ENCODE results near the gene PCDH8.

Gene PCDH8

GRCh38 chr13:52848455-52849195 lies at the start of gene PCDH8:
PCDH8 (minus strand) TSS chr13:52848640; CDS start chr13:52848436, 204 bp downstream.
- DNase-seq (ENCODE audit: low read depth in 3 of 3, low spot score in 1 of 3): no peak

DNA sequence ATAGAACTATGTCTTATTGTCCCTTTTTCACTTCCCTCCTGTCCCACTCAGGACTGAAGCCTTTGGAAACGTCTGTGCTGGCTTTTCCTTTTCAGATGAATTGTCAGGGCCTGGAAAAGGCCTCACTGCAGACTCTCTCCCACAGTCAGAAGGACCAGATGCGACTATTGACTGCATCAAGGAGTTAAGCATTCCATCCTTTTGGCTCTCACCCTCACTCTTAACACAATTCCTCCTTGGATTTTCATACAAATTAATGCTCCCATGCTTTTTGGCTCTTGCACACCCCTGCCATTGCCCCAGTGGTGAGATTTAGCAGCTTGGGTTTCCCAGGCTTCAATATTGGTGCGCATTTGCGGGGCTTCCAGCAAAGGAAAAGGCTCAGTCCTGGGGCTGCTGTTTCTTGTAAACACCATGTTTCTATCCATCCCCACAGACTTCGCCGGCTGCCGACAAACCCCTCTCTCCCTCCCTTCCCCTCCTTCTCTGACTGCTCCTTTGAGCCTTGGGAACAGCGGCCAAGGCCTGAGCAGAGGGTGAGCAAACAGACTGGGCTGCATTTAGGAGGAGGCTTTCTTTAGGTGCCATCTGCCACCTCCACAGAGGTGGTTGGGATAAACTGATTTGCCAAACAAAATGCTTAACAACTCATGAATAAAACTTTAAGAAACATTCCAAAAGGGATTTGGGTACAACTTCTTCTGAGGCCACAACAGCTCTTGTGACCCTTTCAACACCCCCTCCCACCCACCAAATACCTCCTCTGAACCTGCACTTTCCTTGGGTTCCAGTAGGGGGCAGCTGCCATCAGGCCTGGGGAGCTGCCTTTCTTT lies 48.6 kb upstream of the PCDH8 start:
- DNase-seq (ENCODE audit: low read depth in 3 of 3, low spot score in 1 of 3): no peak

GRCh38 chr13:52894413-52894812 lies 46.0 kb upstream of the PCDH8 start:
- DNase-seq (ENCODE audit: low read depth in 3 of 3, low spot score in 1 of 3): no peak

DNA sequence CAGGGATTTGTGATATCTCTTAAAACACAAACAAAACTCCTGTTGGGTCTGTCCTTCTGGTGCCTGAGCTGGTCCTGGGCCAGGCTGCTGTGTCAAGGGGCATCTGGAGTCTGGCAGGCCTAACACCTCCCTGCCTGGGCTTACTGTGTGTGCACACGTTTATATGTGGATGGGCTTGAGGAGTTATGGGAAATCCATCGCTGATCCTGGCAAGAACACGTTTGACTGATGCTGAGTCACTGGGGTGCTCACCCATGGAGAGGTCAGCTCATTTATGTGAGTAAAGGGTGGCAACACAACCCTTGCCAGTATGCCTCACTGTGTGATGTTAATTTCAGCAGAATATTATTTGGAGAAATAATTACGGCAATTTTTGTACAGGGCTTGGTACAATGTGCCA lies 44.5 kb upstream of the PCDH8 start:
- no peak for DNase-seq (ENCODE audit: low read depth in 3 of 3, low spot score in 1 of 3)

GRCh38 chr13:52891706-52892105 lies 43.3 kb upstream of the PCDH8 start:
- DNase-seq (ENCODE audit: low read depth in 3 of 3, low spot score in 1 of 3): no peak

- no peak for DNase-seq (ENCODE audit: low read depth in 3 of 3, low spot score in 1 of 3)
Observed at GRCh38 chr13:52887165-52887564, 38.7 kb upstream of the PCDH8 start.

GRCh38 chr13:52885141-52885540 lies 36.7 kb upstream of the PCDH8 start:
- DNase-seq (ENCODE audit: low read depth in 3 of 3, low spot score in 1 of 3): no peak

DNA sequence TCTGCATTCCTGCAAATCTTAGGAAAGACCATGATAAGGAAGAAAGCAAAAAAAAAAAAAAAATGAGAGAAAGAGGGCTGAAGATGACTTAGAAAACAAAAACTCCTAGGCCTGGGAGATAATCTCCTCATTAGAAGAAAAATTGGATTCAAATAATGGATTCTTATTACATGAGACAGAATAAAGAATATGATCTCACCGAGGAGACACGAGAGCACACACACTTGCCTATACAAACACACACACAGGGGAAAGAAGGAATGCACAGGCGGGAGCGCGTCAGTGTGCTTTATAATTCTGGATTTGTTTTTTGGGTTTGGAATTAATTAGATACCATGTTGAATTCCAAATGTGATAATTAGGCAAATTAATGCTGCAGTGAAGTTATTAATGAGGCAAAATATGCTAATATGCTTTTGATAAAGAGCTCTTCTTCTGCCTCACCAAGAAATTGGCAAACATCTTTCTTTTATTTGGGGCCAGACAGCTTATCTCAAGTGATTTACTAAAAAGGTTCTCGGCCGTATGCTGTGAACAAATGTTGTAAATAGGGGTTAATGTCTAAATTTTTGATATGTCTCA lies 36.1 kb upstream of the PCDH8 start:
- DNase-seq (ENCODE audit: low read depth in 3 of 3, low spot score in 1 of 3): no peak

DNA sequence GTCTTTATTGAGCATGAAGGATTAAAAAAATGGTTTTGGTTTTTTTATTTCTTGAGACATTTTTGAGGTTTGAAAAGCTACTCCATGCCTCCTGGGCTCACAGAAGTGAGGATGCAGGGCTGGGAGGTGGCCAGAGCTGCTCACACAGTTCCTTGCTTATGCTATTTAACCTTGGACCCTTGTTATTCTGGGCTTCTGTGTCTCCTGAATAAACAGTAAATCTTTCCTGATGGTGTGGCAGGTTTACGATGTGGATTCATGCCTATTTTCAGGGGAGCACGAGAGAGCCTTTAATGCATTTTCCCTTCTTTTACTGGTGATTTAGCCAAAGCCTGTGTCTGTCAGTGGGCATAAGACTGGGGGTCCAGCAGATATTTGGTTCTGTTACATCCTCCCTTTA lies 34.3 kb upstream of the PCDH8 start:
- no peak for DNase-seq (ENCODE audit: low read depth in 3 of 3, low spot score in 1 of 3)

DNA sequence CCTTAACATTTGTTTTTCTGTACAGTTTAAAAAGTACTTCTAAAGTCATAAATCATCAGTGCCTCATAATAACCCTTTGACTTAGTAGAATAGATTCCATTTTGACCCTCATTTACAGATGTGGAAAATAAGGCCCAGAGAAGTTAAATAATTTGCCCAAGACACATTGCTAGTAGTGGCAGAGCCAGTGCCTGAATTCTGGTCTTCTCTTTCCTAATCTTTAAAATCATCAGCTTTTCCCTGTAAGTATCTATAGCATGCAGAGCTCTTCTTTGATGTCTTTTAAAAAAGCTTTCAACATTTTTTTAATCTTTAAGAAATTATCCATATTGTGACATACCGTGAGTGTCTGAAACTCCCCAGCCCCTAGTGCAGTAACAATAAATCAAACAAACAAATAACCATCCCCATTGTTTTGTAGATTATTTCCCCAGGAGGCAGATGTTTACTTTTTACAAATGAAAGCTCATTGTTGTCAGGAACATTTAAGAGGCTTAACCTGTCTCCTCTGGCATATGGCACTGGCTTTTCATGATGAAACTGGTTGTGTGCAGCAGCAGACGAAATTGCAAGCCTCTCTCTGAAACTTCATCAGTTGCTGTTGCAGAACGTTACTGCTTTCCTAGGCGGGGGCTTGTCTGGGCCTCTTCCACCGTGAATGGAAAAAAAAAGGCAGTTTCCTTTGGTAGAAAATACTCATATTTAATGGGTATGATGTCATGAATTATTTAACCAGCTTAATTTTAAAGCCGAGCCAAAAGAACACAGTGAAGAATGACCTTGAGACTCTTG lies 31.7 kb upstream of the PCDH8 start:
- DNase-seq (ENCODE audit: low read depth in 3 of 3, low spot score in 1 of 3): no peak

- no peak for DNase-seq (ENCODE audit: low read depth in 3 of 3, low spot score in 1 of 3)
Observed at GRCh38 chr13:52878831-52879230, 30.4 kb upstream of the PCDH8 start.

DNA sequence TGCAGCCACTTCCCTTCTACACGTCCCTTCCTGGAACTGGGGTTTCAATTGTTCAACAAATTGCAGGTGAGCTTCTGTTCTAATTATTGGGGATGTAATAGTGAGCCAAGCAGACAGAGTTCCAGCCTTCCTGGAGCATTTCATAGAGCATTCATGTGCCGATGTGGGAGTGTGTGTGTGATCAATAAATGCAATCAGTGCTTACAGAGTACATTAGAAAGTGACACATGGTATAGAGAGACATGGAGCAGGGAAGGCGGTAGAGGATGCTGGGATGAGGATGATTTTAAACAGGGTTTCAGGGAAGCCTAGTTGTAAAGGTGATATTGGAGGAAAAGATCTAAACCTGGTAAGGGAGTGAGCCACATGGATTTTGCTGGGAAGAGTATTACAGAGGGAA lies 21.7 kb upstream of the PCDH8 start:
- DNase-seq (ENCODE audit: low read depth in 3 of 3, low spot score in 1 of 3): no peak

GRCh38 chr13:52869621-52870020 lies 21.2 kb upstream of the PCDH8 start:
- DNase-seq (ENCODE audit: low read depth in 3 of 3, low spot score in 1 of 3): no peak

- DNase-seq (ENCODE audit: low read depth in 3 of 3, low spot score in 1 of 3): no peak
Observed at GRCh38 chr13:52869050-52869449, 20.6 kb upstream of the PCDH8 start.

DNA sequence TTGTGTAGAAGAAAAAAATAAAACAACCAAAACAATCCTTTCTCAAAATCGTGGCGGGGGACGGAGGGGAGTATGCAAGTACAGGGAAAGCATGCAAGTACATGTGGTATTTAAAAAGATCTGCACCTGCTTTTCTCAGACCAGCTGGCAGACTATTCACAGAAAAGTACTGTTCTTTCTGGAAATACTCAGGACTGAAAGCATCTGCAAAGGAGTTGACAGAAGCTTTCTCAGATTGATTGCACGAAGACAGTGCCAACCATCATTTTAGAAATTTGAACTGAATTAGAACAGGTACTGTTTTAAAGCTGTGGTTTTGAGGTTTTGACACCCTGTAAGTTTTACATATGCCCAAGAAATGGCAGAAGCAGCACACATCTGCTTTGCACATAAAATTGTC lies 19.8 kb upstream of the PCDH8 start:
- no peak for DNase-seq (ENCODE audit: low read depth in 3 of 3, low spot score in 1 of 3)

DNA sequence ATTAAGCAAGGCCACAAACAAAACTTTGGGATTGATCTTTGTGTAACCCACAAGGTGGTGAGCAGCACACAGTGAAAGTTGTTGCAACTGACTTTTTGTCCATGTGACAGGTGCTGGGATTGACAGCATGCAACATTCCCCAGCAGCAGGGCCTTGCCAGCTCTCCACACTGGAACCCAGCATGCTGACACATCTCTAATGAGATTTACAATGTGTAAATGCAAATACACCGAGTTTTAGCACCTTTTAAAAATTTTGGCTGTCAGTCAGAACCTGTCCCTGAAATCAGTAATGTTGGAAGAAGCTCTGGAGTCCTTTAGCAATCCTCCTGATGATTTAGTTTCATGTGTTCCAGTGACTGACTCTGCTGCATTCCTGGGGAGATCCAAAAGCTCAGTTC lies 16.5 kb upstream of the PCDH8 start:
- DNase-seq (ENCODE audit: low read depth in 3 of 3, low spot score in 1 of 3): no peak

GRCh38 chr13:52862358-52863206 lies 14.1 kb upstream of the PCDH8 start:
- DNase-seq (ENCODE audit: low read depth in 3 of 3, low spot score in 1 of 3): no peak

DNA sequence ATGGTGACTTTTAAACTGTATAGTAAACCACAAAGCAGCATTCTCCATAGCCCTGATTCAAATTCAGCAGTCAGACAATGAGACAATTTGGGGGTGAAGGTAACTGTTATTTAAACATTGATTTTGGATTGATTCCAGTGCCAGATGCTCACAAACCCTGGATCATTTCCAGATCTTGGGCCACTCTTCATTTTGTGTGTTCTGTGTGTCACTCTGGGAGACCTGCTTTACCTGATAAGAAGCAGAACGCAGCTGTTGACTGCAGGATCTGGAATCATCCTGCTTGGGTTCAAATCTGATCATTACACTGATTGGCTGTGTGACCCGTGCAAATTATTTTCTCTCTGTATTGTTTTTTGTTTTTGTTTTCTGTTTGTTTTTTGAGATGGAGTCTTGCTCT lies 4.0 kb upstream of the PCDH8 start:
- no peak for DNase-seq (ENCODE audit: low read depth in 3 of 3, low spot score in 1 of 3)

DNA sequence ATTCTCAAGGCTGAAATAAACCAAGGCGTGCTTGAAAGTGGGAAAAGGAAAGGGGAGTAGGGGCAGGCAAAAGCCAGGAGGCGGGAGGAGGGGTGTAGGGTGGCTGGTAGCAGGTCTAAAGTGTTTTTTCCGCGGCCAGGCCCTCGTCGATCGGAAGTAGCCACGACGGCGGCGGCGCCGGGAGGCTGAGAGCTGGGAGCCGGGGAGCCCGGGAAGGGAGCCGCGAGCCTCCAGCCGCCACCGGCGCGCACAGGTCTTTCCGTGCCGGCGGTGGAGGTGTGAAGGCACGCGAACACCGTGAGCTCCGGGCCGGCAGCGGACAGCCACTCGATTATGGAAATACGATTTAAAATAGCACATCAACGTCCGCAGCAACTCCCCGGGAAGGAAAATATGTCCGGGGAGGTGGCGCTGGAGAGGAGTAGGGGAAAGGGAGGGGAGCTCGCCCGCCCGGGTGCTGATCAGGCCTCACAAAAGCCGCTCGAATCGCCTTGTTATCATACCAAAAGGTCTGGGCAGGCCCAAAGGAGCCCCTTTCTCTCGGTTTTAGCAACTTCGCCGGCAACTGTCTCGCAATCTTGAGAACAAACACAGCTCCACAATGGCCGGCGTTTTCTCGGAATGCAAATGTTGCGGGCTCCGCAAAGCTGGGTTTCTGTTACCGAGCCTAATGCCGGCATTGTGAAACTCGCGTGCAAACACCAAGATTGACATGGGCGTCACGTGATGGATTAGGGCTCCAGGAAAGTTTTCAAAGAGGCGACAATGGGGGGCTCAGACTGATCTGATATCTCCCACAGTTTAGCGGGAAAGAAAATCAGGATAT lies 2.9 kb upstream of the PCDH8 start:
- no peak for DNase-seq (ENCODE audit: low read depth in 3 of 3, low spot score in 1 of 3)

Measured in stimulated activated CD4-positive, alpha-beta T cell treated with anti-CD3 and anti-CD28 coated beads, TNF-alpha, amount 100 ng/mL, for 1 hour (primary cell).